GM18507 (cell line): ENCODE measurements around the gene LPIN2.
"Not testable (repeated sequence)": the region's sequence is repeated elsewhere in the genome, so short reads cannot be mapped to it uniquely, and the experiment has no call there.

Source experiments
- DNase-seq: peaks from one replicate; pipeline ENCODE4 v3.0.0; 2011; ENCODE audit warnings: low read depth; ENCODE audit not compliant: insufficient read length; ENCODE audit errors: extremely low spot score
- FAIRE-seq: peaks from 2 replicates; lab custom pipeline; 2011; peaks lifted over from hg19 to GRCh38; lab: Jason Lieb, UNC

The LPIN2 gene

GRCh38 chr18:3014503-3015203, 1.7 kb upstream of the LPIN2 start:
- FAIRE-seq (no peak), DNase-seq (no peak)

DNA sequence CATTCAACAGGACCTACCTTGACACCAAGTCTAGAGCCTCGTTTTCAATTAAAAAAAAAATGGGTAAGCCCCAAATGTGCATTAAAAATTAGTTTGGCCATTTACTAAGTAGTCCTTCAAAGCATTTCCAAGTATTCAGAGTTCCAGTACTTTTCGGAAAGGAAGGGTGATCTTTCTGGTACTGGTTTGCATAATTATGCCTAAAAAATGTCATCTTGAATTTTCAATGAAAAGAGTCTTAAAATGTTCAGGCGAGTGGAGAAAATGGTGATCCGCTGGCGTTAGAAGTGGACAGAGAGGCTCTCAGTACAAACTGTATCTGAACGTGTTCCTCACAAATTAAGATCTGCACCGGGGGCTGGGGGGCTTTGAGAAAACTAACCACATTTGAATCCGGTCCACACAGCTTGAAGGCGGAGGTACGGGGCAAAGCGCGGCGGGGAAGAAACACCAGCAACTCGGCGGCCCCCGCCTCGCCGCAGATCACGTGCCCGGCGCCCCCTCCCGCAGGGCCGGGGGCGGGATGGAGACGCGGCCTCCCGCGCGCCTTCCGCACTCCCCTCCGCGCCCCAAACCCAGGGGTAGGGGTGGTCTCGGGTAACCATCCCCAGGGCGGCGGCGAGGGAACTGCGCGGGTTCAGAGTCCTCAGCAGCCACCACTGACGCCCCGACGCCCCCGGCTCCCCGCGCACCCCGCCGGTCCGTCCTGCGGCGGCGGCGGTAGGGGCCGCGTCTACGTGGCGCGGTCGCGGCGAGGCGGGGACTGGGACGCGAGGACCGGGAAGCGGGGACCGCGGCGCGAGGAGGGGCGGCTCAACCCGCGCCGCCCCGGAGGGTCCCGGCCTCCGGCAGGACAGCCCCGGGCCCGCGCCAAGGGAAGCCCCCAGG, 564 bp downstream of the LPIN2 start:
- FAIRE-seq (no peak), DNase-seq (no peak)

GRCh38 chr18:3010086-3010485, 2.9 kb downstream of the LPIN2 start:
- DNase-seq, result no peak
- FAIRE-seq, result no peak

DNA sequence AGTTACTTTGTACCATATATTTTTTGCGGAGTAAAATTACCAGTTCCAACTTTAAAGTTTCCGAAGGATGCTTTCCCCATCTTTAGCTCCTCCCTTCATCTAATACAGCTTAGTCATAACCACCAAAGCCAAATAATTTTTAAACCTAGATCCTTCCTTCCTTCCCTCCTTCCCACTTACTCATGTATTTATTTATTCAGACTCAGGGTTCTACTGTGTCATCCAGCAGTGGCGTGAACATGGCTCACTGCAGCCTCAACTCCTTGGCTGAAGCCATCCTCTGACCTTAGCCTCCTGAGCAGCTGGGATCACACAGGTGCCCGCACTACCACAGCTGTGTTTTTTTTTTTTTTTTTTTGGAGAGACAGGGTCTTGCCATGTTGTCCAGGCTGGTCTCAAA, 4.4 kb downstream of the LPIN2 start:
- FAIRE-seq (no peak), DNase-seq (no peak)

GRCh38 chr18:3007491-3007890, 5.5 kb downstream of the LPIN2 start:
- DNase-seq, result no peak
- no peak for FAIRE-seq

DNA sequence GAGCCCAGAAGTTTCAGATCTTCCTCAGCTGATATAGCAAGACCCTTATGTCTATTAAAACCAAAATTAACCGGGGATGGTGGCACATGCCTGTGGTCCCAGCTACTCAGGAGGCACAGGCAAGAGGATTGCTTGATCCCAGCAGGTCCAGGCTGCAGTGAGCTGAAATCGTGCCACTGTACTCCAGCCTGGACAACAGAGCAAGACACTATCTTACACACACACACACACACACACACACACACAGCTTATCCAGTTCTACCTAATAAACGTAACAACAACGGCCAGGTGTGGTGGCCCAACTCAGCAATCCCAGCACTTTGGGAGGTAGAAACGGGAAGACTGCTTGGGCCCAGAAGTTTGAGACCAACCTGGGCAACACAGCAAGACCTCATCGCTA, 7.5 kb downstream of the LPIN2 start:
- FAIRE-seq (no peak), DNase-seq (no peak)

DNA sequence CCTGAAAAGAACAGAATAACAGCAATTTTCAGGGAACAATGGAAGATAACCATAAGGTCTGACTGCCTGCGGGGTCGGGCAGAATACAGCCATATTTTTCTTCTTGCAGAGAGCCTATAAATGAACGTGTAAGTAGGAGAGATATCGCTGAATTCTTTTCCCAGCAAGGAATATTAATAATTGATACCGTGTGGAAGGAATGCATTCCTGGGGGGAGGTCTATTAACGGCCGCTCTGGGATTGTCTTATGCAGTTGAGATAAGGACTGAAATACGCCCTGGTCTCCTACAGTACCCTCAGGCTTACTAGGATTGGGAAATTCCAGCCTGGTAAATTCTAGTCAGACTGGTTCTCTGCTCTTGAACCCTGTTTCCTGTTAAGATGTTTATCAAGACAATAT, 9.2 kb downstream of the LPIN2 start:
- FAIRE-seq, DNase-seq: not testable (repeated sequence)

DNA sequence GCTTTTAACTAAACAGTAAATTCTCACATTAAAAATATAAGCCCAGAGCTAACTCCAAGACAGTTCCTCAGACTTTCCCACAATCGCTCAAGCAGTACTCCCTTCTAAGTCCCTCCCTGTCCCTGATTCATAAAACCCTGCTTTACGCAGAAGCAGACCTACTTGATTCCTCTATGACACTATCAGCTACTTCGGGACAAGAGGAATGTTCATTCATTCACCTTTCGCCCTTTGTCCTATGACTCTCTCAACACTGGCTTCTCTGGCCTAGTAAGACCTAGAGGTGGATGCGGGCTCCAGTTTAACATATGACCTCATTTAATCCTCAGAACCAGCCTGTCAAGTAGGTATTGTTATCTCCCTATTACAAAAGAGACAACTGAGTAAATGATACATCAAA, 10.2 kb downstream of the LPIN2 start:
- no peak for FAIRE-seq
- no peak for DNase-seq

DNA sequence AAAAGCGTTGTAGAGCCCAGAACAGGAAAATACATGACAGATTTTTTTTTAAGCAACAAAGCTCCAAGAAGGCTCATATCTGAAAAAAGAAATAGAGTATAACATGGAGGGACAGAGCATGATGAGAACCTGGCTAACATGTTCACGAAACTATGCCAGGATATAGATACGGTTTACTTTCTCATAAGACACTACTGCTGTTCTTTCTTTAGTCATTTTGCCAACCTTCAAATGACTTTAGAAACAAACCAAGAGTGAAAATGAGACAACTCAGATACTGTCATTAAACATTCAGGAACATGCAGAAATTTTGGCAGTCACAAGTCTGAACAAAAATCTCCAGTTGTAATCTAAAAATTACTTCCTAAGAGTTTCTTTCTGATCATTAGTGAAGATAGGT, 14.3 kb downstream of the LPIN2 start:
- no peak for FAIRE-seq
- DNase-seq, result no peak

DNA sequence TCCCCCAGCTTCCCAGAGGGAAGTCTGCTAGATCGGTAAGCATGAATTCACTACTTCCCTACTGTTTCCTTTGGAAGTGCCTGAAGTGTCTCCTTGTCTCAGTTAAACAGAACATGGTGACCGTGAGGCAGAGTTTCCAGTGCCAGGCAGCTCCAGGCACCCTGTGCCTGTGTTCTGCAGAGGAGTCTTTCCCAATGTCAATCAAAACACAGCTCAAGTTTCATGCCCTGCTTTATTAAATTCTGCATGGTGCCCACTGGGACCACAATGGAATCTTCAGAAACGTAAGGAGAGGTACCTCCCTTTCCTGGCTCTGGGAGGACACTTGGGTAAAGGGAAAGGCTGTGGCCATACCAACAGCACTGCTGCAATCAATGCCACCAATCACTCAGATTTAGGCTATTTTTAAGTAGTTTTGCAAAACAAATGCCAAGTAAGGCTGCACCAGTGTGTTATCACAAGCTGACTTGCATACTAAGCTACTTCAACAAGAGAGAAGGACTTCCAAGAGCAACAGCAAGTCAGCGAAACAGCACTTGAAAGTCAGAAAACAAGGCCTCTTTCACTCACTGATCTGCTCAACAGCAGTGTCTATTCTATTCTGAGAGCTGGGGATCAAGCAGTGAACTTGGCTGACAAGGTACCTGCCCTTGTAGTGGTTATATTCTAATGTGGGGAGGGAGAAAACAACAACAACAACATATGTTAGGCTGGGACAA, 14.9 kb downstream of the LPIN2 start:
- no peak for DNase-seq
- peak; percentile 21 for FAIRE-seq

DNA sequence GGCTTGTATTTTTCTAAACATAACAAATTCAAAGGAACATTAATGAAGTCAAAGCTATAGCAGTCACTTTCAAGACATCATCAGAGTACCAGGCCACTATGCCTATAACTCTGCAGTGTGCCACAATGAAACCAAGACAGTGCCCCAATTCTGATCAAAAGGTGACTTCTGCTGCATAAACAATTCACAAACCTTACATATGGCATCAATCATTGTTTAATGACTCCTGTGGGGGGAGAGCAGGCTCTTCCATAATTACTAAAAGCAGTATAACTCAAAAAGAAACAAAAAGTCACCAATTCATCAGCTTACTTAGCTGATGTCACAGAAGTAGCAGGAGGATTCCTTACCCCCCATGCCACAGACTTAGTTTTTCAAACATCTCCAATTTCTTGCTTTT, 15.5 kb downstream of the LPIN2 start:
- no peak for DNase-seq
- FAIRE-seq, result no peak

GRCh38 chr18:2994603-2995432, 18.1 kb downstream of the LPIN2 start:
- FAIRE-seq (peak; percentile 53), DNase-seq (no peak)

DNA sequence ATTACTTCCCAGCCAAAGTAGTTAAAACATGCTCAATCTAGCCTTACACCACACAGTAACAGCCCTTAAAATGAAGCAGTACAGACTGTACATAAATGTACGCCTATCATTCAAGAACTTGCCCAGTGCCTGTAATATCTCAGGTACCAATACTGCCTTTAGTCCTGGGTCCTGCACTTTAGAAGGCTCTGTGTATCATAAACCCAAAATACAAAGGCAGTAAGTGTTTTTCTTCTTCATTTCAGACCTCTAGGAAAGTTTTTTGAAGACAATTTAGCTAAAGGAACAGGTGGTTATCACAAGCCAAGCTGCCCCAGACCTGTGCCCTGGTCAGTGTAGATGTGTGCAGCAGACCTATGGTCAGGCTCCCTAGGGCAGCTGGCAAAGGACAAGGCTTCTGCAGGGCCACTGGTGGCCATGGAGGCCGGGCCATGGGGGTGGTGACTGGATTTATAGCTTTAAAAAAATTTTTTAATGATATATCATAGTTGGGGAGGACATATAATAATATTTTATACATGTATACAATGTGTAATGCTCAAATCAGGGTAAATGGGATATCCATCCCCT, 18.8 kb downstream of the LPIN2 start:
- DNase-seq (no peak), FAIRE-seq (no peak)

- DNase-seq, result no peak
- no peak for FAIRE-seq
These were observed 19.7 kb downstream of the LPIN2 start for GRCh38 chr18:2992995-2993877.

GRCh38 chr18:2990956-2991640, 21.8 kb downstream of the LPIN2 start:
- FAIRE-seq (no peak), DNase-seq (no peak)

GRCh38 chr18:2987876-2988790, 24.8 kb downstream of the LPIN2 start:
- DNase-seq, result no peak
- no peak for FAIRE-seq
